ENCODE data around the gene OTULIN.

OTULIN gene

GRCh38 chr5:14674983-14675854 is 10.7 kb downstream of the OTULIN start:
- DNase-seq, result no peak
- Histone ChIP-seq H3K9me3 (ENCODE audit: severe bottlenecking) (no peaks in the 10 kb centered on the region), H3K4me3 (ENCODE audit: low read depth, low read length) (no peak overlapping the region), H3K27ac (no peak overlapping the region), H3K27me3 (ENCODE audit: insufficient read depth, low read depth, severe bottlenecking) (no peaks in the 10 kb centered on the region), H3K36me3 (peaks cover 24% of the 10 kb centered on the region)
- TF ChIP-seq CTCF (IDR thresholded peaks at IDR 0.05; ENCODE audit: low read depth, low read length), result no peak

- Histone ChIP-seq H3K27me3 (ENCODE audit: insufficient read depth, low read depth, severe bottlenecking) (no peaks in the 10 kb centered on the region), H3K36me3 (peaks cover 30% of the 10 kb centered on the region), H3K27ac (no peak overlapping the region), H3K9me3 (ENCODE audit: severe bottlenecking) (no peaks in the 10 kb centered on the region), H3K4me3 (ENCODE audit: low read depth, low read length) (no peak overlapping the region)
- no peak for DNase-seq
- no peak for TF ChIP-seq CTCF (IDR thresholded peaks at IDR 0.05; ENCODE audit: low read depth, low read length)
Observed at GRCh38 chr5:14675865-14676300, 11.4 kb downstream of the OTULIN start.

DNA sequence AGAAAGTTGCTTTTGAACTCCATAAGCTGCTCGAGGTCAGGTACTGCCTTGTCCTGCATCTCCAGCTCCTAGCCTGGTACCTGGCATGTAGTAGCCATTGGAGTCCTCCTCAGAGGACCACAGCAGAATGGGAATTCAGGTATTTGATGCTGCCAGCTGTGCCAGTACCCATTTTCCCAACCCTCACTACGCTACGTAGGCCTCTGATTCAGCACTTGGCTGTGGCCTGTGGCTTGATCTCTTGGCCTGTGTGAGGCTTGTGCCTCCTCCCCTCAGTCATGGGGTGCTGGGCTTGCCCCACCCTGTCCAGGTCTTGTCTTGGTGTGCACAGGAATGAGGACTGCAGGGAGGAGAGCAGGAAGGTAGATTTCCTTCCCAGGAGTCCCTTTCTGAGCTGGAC is 11.8 kb downstream of the OTULIN start:
- no peaks in the 10 kb centered on the region for H3K9me3 ChIP-seq (ENCODE audit: severe bottlenecking)
- H3K36me3 ChIP-seq, result peaks cover 32% of the 10 kb centered on the region
- no peak for TF ChIP-seq CTCF (IDR thresholded peaks at IDR 0.05; ENCODE audit: low read depth, low read length)
- DNase-seq, result no peak
- no peak overlapping the region for H3K27ac ChIP-seq
- H3K27me3 ChIP-seq (ENCODE audit: insufficient read depth, low read depth, severe bottlenecking), result no peaks in the 10 kb centered on the region
- no peak overlapping the region for H3K4me3 ChIP-seq (ENCODE audit: low read depth, low read length)

DNA sequence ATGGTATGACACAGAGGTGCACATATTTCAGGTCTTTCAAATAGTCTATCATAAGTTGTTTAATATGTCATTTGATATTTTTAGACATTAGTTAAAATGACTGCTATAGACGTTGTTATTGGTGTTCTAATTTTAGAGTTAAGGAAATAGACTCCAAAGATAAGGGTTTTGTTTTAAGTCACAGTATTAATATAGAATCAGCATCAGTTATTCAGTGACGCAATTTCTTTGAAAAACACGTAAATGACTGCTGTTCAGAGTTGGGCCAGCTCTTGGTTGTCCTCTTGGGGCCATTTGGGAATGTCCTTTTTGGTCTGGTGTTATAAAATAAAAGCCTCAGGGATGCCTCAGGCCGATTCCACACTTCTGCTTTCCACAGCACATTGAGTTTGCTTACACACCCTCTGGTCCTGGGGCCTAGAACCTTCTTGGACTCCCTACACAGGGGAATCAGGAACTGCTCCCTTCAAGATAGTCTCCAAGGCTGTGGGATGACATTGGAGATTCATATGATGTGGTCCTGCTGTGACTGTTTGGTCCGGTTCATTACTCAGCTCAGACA is 14.3 kb downstream of the OTULIN start:
- Histone ChIP-seq H3K36me3 (peaks cover 52% of the 10 kb centered on the region), H3K27ac (no peak overlapping the region), H3K9me3 (ENCODE audit: severe bottlenecking) (no peaks in the 10 kb centered on the region), H3K4me3 (ENCODE audit: low read depth, low read length) (no peak overlapping the region), H3K27me3 (ENCODE audit: insufficient read depth, low read depth, severe bottlenecking) (no peaks in the 10 kb centered on the region)
- no peak for TF ChIP-seq CTCF (IDR thresholded peaks at IDR 0.05; ENCODE audit: low read depth, low read length)
- no peak for DNase-seq

GRCh38 chr5:14679595-14679994 is 15.1 kb downstream of the OTULIN start:
- H3K36me3 ChIP-seq, result peaks cover 47% of the 10 kb centered on the region
- no peak for DNase-seq

More at GRCh38 chr5:14679595-14679994, 15.1 kb downstream of the OTULIN start:
- Histone ChIP-seq H3K27me3 (ENCODE audit: insufficient read depth, low read depth, severe bottlenecking) (no peaks in the 10 kb centered on the region), H3K27ac (no peak overlapping the region), H3K4me3 (ENCODE audit: low read depth, low read length) (no peak overlapping the region), H3K9me3 (ENCODE audit: severe bottlenecking) (no peaks in the 10 kb centered on the region)
- no peak for TF ChIP-seq CTCF (IDR thresholded peaks at IDR 0.05; ENCODE audit: low read depth, low read length)

All from WERI-Rb-1 (cell line).